Measurements from ENCODE around the gene FBLN5. TPM values are rescaled to one million over a fixed set of nuclear protein-coding genes. Genes with fewer than 3 reads are reported as not detected.

FBLN5 gene
- total RNA-seq, 1 experiment from 2014 or later: 1.0 TPM

DNA sequence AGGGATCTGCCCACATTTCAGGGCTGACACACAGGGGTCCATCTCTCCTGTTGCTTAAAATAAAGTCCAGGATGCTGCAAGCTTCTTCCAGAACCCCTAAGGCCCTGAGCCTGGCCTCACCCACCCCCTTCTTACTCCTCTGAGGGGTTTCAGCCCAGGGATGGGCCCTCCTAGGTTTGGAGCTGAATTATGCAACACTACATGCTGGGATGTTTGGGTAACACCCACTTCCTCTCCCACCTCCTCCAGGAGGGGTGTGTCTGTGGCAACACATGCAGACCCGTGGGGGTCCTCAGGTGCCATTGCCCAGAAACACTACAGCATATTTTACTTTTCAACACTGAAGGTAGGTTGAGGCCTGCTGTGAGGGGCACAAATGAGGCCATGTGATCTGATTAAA is 5.4 kb downstream of the FBLN5 start:
- H3K14ac ChIP-seq (ENCODE audit: insufficient read depth, low read length): no peak overlapping the region
- TF ChIP-seq, protein P1, sequence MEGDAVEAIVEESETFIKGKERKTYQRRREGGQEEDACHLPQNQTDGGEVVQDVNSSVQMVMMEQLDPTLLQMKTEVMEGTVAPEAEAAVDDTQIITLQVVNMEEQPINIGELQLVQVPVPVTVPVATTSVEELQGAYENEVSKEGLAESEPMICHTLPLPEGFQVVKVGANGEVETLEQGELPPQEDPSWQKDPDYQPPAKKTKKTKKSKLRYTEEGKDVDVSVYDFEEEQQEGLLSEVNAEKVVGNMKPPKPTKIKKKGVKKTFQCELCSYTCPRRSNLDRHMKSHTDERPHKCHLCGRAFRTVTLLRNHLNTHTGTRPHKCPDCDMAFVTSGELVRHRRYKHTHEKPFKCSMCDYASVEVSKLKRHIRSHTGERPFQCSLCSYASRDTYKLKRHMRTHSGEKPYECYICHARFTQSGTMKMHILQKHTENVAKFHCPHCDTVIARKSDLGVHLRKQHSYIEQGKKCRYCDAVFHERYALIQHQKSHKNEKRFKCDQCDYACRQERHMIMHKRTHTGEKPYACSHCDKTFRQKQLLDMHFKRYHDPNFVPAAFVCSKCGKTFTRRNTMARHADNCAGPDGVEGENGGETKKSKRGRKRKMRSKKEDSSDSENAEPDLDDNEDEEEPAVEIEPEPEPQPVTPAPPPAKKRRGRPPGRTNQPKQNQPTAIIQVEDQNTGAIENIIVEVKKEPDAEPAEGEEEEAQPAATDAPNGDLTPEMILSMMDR (conservative IDR thresholded peaks at IDR 0.05): no peak
- H3K27ac Mint-ChIP-seq: no peak overlapping the region

More for the DNA sequence above, 5.4 kb downstream of the FBLN5 start:
- Mint-ChIP-seq H3K36me3 (ENCODE audit: insufficient read depth in 1 of 3, low read depth in 3 of 3) (no peaks in the 10 kb centered on the region), H3K4me3 (no peak overlapping the region), H3K27me3 (ENCODE audit: low read depth) (peaks cover 24% of the 10 kb centered on the region), H3K4me1 (peaks cover 8 to 10% of the 10 kb centered on the region in 2 experiments; a peak in 3 of 4 replicates), H3K9me3 (no peaks in the 10 kb centered on the region; a peak in 1 of 5 replicates)
- H3K27me3 ChIP-seq (ENCODE audit: insufficient read depth, low read length): peaks cover 6% of the 10 kb centered on the region
- H3K9me3 ChIP-seq (ENCODE audit: control insufficient read depth, low read depth, low read length): no peaks in the 10 kb centered on the region
- no peaks in the 10 kb centered on the region for H4K20me1 ChIP-seq (ENCODE audit: control insufficient read depth, insufficient read depth, insufficient read length)
- no peak overlapping the region for H2AFZ ChIP-seq (ENCODE audit: low read length)
- no peak overlapping the region for H2BK20ac ChIP-seq (ENCODE audit: low read depth, low read length, poor library complexity, severe bottlenecking)
- DNase-seq: no peak
- no peak overlapping the region for H3K56ac ChIP-seq (ENCODE audit: insufficient read length, low read depth, low read length)
- 0 out of 2 replicates have a peak, but pooled peaks cover 4% of the 10 kb centered on the region for H3K4me1 ChIP-seq (ENCODE audit: insufficient read depth, low read length)
- no peak overlapping the region for H3K4ac ChIP-seq (ENCODE audit: low read depth, low read length)
- H2AK5ac ChIP-seq (ENCODE audit: insufficient read length, low read length): no peak overlapping the region
- H3K79me2 ChIP-seq (ENCODE audit: insufficient read depth, low read length): no peaks in the 10 kb centered on the region
- no peak overlapping the region for H3K9ac ChIP-seq (ENCODE audit: extremely low read depth, insufficient read length, low read length)
- no peak overlapping the region for H3K18ac ChIP-seq (ENCODE audit: insufficient read length, low read depth, low read length)
- no peak overlapping the region for H4K8ac ChIP-seq (replicated peaks; ENCODE audit: insufficient read length, low read depth, low read length)
- no CpG with 5 or more reads among the region's 1 CpG for WGBS (ENCODE audit: extremely low coverage, insufficient read length, low lambda C conversion rate)
- H3K23me2 ChIP-seq (ENCODE audit: insufficient read length, low read depth, low read length, poor library complexity, severe bottlenecking): peaks cover 3% of the 10 kb centered on the region
- no peak overlapping the region for H3K4me2 ChIP-seq (ENCODE audit: insufficient read depth, insufficient read length, low read length)
- no peaks in the 10 kb centered on the region for H3K79me1 ChIP-seq (ENCODE audit: insufficient read depth, low read depth, low read length, poor library complexity, severe bottlenecking)
- H2BK15ac ChIP-seq (ENCODE audit: low read depth, low read length): no peak overlapping the region
- no peak overlapping the region for H3K27ac ChIP-seq (ENCODE audit: insufficient read length, low read depth, low read length)
- no peak overlapping the region for H2BK12ac ChIP-seq (ENCODE audit: insufficient read length, low read depth, low read length)
- H4K91ac ChIP-seq (ENCODE audit: insufficient read length, low read depth, low read length): no peak overlapping the region
- H3K23ac ChIP-seq (ENCODE audit: insufficient read length, low read depth, low read length): no peak overlapping the region
- H2BK120ac ChIP-seq (ENCODE audit: low read depth, low read length, poor library complexity, severe bottlenecking): no peak overlapping the region
- no peak overlapping the region for H3T11ph ChIP-seq (ENCODE audit: low read length)
- no peak overlapping the region for H2BK5ac ChIP-seq (ENCODE audit: insufficient read length, low read length)
- no peak overlapping the region for H4K5ac ChIP-seq (ENCODE audit: insufficient read length, low read depth, low read length)

Measured in H9 (cell line).